ENCODE data around the gene PPP2R5C.

Gene PPP2R5C

GRCh38 chr14:101755591-101756324 is 5.8 kb upstream of the PPP2R5C start:
- DNase-seq (ENCODE audit: low spot score): no peak

DNA sequence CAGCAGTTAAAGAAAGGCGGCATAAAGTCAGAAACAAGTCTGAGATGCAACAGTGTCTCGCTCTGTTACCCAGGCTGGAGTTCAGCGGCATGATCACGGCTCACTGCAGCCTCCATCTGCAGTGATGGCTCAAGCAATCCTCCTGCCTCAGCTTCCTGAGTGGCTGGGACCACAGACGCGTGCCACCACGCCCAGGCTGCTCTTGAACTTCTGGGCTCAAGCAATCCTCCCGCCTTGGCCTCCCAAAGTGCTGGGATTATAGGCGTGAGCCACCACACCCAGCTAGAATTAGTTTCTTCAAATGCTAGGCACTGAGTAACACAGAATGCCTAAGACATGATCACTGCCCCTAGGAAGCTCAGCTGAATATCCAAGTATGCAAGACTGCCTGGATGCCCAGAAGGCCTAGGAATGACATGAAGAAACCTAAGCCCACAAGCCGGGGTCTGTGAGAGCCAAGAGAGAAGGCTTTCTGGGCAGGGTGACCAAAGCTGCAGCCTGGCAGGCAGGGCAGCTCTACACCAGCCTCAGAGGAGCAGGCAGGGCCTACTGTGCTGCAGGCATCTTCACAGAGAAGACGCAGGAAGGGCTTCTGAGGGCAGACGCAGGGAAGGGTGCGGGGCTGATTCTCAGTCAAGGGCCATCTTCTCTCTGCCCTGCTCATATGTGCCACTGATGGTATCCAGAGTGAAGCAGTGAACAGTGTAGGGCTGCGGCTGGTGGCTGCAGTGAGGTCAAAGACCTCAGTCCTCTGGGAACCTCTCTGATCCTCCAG is 4.3 kb upstream of the PPP2R5C start:
- DNase-seq (ENCODE audit: low spot score): no peak

- DNase-seq (ENCODE audit: low spot score): no peak
Observed at GRCh38 chr14:101757839-101758211, 3.7 kb upstream of the PPP2R5C start.

DNA sequence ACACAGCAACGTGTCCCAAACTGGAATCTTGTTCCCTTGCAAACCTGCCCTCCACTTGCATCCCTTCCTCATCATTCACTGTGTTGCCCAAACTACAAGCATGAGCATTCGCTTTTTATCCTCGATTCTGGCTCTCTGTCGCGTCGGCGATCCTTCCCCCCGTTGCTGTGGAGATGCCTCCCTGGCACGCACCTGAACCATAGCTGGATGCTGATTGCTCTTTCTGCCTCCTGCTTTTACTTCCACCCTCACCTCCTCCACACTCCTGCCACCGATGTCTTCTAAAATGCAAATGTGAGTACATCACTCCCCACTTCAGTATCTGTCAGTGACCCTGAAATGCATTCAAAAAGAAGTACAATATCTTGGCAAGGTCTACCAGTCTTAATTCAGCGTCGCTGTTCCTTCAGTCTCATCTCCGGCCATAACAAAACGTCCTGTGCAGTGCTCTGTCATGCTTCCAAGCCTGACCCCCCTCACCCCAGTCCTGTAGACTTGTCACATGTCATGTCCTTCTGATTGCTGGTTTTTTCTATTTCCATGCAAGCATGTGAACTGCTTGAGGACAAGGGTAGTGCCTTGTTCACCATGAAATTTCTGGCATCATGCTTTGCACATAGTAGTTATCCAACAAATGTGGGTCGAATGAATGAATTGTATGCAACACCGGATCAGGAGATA is 2.5 kb upstream of the PPP2R5C start:
- no peak for DNase-seq (ENCODE audit: low spot score)

DNA sequence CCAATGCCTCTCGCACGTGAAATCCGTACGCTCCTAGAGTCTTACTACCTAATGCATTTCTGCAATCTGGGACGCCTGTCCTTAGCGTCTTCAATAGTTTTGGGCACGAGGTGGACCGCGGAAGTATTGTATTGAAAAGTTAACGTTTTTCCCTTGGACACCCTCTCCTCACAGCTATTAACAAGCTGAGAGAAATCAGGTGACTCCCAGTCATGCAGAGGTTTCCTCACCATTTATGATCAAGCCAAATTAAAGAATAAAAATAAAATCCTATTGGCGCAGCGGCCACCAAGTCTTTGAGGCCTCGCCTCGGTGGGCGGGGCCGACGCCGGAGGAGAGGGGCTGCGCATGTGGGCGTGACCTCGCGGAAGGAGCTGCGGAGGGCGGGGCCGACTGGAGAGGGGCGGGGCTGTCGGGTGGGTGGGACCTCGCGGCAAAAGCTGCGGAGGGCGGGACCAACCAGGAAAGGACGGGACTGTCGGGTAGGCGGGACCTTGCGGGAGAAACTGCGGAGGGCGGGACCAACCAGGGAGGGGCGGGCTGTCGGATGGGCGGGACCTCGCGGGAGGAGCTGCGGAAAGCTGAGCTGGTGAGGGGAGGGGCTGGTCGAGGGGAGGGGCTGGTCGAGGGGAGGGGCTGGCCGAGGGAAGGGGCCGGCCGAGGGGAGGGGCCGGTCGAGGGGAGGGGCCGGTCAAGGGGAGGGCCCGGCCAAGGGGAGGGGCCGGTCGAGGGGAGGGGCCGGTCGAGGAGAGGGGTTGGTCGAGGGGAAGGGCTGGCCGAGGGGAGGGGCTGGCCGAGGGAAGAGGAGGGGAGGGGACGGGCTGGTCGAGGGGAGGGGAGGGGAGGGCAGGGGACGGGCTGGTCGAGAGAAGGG is 1.1 kb upstream of the PPP2R5C start:
- DNase-seq (ENCODE audit: low spot score): peak; percentile 99

GRCh38 chr14:101761881-101762529 is 496 bp downstream of the PPP2R5C start:
- DNase-seq (ENCODE audit: low spot score): no peak

GRCh38 chr14:101762530-101763101 is 1.1 kb downstream of the PPP2R5C start:
- no peak for DNase-seq (ENCODE audit: low spot score)

DNA sequence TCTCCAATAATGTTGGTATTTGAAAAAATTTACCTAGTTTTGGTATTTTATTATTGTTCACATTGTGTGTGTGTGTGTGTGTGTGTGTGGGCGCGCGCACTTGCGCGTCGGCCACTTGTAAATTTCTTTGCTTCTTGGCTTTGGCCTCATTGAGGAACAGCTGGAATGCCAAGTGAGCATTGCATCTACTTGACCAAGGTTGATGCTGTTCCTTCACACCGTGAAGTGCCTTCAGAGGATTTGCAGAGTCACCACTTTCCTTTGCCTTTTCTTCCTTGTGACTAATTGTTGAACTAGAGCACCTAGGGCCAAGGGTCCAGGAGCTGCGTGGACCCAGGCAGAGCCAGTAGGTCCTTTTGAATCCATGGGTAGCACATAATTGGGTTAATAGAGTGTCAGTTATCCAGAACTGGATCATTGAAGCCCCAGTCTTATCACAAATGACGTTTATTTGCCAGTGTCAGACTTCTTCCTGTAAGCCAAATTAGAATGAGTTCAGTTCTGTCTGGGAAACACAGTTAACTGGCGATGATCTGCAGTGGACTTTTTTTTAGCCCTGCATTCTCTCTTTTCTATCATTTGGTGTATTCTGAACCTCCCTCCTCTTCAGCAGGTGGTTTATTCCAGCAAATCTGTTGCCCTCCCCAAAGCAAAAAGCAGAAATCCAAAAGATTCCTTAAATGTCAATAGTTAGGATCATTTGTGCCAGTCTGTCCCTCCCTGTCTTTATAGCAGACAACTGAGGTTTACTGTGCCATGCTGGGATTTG is 2.6 kb downstream of the PPP2R5C start:
- no peak for DNase-seq (ENCODE audit: low spot score)

- no peak for DNase-seq (ENCODE audit: low spot score)
Observed at GRCh38 chr14:101767618-101768362, 6.3 kb downstream of the PPP2R5C start.

DNA sequence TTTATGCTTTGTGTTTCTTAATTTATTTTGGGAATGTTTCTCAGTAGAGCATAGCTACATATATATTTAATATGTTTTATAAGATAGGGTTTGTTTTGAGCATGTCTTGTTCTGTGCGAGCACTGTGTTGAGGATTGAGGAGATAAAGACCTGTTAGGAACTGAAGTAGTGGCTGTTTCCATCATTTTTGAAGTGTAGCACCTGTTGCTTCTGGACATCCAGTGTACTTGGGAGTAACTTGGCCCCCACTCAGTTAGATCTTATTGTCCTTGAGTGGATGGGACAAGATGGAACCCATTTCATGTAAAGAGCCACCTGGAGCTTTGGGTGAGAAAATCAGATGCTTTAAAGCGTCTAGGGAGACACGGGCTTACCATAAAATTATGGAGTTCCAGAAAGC is 8.7 kb downstream of the PPP2R5C start:
- DNase-seq (ENCODE audit: low spot score): no peak

- DNase-seq (ENCODE audit: low spot score): no peak
Observed at GRCh38 chr14:101772770-101773169, 11.3 kb downstream of the PPP2R5C start.

- no peak for DNase-seq (ENCODE audit: low spot score)
Observed at GRCh38 chr14:101773378-101773777, 11.9 kb downstream of the PPP2R5C start.

GRCh38 chr14:101774006-101774795 is 12.7 kb downstream of the PPP2R5C start:
- no peak for DNase-seq (ENCODE audit: low spot score)

DNA sequence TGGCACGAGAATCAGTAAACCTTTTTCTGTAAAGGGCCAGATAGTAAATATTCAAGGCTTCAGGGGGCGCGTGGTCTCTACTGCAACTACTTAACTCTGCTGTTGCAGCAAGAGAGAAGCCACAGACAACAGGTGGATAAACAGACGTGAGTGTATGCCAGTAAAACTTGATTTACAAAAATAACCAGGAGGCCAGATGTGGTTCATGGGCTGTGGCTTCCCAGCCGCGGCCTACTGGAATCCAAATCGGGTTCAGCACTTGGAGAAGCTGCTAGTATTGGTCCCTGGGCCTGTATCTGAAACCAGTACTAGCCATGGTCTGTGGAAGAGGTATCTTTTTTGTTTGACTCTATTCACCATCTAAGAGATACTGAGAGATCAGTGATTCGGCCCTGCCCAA is 13.3 kb downstream of the PPP2R5C start:
- no peak for DNase-seq (ENCODE audit: low spot score)

- no peak for DNase-seq (ENCODE audit: low spot score)
Observed at GRCh38 chr14:101775826-101776225, 14.3 kb downstream of the PPP2R5C start.

DNA sequence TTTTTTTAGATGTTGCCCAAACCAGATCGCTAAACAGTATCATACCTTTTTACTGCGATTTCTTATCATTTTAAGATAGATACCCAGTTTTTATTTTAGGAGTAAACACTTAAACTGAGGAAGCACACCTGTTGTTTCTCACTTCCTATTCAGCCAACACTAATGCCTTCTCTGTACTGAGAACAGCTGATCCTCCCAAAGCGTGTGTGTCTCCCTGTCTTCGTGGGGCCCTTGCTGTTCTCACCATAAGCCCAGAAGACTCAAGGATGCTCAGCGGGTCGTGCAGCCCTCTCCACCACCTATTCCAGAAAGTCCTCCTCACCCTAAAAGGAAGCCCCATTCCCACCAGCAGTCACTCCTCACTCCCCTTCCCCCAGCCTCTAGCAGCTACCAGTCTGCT is 14.8 kb downstream of the PPP2R5C start:
- DNase-seq (ENCODE audit: low spot score): no peak

- DNase-seq (ENCODE audit: low spot score): no peak
Observed at GRCh38 chr14:101780390-101780789, 18.9 kb downstream of the PPP2R5C start.

DNA sequence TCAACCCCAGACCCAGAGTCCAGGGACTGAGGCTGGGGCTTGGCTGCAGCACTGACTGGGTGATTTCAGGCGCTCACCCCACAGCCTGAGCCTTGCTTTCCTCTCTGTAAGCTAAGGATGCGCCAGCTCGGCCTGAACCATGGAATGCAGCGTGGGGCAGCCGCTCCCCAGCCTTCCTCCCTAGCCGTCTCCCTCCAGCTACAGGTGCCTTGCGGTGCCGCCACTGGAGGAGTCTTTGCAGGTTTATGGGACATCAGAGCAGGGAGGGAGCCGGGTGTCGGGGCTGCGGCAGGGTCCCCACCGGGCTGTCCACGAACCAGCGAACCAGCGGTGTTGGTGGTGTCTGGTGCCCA is 19.4 kb downstream of the PPP2R5C start:
- no peak for DNase-seq (ENCODE audit: low spot score)
